Astrocyte of the spinal cord (primary cell): ENCODE results near the gene C11orf58.

Experiments used
- DNase-seq: peaks from one replicate; pipeline ENCODE4 v3.0.0; 2011; ENCODE audit warnings: low read depth, low spot score
- H3K4me3 ChIP-seq: 2 replicates; pipeline ENCODE4 v1.5.1; 2011; ENCODE audit warnings: low read depth, mild to moderate bottlenecking, low read length, moderate library complexity
- in situ Hi-C: cut with HindIII; loops from 2 replicates; pipeline ENCODE4 v1.10.0; 2017; ENCODE audit warnings: low sequenced_read_pairs
- TF ChIP-seq, protein P1 (sequence below): IDR thresholded peaks from 2 replicates; pipeline ENCODE4 v1.5.1; 2012; ENCODE audit warnings: low read depth, mild to moderate bottlenecking, low read length, inconsistent platforms

Gene C11orf58

DNA sequence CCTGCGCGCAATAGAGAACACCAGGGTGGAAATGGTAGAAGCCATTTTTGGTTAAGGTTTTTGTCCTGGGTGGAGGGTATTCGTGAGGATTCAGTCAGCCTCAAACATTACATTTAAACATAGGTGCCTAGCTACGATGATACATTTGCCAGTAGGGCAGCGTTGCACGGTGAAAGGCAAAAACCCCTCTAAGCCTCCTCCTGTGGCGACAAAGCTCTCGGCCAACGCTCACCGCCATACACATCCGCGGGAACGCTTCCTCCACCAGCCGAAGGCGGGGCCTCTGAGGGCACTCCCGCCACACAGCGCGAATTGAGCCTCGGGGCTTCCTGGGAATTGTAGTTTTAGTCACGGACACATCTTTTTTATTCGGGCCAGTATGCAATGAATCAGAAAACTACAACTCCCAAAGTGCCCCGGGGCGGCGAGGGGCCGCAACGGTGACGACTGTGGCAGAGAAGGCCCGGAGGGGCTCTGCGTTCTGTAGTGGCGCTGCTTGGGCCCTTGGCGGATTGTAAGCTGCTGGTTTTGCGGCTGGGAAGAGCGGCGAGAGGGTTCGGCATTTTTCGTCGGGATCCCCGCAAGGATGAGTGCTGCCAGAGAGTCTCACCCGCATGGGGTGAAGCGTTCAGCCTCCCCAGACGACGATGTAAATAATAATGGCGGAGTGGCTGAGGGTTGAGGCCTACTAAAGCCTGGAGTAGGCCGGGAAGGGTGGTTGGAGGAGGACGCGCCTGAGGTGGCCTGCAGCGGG, at the start of gene C11orf58:
Gene C11orf58, plus strand, starts transcription at position 455 of the 754 bp plus-strand sequence. Its CDS starts 132 bp downstream, at position 587.
- TF ChIP-seq, protein P1, sequence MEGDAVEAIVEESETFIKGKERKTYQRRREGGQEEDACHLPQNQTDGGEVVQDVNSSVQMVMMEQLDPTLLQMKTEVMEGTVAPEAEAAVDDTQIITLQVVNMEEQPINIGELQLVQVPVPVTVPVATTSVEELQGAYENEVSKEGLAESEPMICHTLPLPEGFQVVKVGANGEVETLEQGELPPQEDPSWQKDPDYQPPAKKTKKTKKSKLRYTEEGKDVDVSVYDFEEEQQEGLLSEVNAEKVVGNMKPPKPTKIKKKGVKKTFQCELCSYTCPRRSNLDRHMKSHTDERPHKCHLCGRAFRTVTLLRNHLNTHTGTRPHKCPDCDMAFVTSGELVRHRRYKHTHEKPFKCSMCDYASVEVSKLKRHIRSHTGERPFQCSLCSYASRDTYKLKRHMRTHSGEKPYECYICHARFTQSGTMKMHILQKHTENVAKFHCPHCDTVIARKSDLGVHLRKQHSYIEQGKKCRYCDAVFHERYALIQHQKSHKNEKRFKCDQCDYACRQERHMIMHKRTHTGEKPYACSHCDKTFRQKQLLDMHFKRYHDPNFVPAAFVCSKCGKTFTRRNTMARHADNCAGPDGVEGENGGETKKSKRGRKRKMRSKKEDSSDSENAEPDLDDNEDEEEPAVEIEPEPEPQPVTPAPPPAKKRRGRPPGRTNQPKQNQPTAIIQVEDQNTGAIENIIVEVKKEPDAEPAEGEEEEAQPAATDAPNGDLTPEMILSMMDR = no peak
- H3K4me3 ChIP-seq = peak within 1 kb of the TSS; percentile 74
- in situ Hi-C loops = no loop called here
- DNase-seq = peak; percentile 98

DNA sequence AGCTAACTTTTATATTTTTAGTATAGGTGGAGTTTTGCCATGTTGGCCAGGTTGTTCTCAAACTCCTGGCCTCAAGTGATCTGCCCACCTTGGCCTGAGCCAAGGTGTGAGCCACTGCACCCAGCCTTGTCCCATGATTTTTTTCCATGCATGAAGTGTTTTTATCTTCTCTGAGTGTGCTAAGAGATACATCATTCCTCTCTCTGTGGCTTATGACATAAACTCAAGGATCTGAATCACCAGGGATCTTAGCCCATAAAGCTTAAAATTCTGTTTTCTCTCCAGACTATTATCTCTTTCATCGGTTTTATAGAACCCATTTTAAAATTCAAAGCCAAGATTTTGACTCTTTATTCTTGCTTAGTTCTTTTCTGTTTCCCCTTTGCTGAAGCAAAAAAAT, 48.4 kb upstream of the C11orf58 start:
- no peak for DNase-seq
- in situ Hi-C loops = no loop called here
- TF ChIP-seq, protein P1 = no peak
- H3K4me3 ChIP-seq = no peak overlapping the region

DNA sequence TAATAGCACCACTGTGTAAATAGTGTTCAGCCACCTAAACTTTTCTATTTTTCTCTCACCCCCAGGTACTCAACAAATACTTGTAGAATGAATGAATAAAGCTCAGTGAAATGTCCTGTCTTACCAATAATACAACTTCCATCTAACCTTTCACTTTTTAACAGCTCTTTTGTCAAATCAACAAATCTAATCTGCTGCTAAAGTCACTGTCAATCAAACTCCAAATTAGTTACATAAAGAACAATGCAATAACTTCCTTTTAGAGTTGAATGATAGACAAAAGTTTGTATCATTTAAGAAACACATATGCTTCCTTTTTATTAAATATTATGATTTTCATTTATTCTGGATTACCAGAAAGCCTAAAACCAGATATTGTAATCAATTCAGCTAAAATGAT, 34.7 kb upstream of the C11orf58 start:
- in situ Hi-C loops = no loop called here
- TF ChIP-seq, protein P1 = no peak
- no peak overlapping the region for H3K4me3 ChIP-seq
- no peak for DNase-seq

DNA sequence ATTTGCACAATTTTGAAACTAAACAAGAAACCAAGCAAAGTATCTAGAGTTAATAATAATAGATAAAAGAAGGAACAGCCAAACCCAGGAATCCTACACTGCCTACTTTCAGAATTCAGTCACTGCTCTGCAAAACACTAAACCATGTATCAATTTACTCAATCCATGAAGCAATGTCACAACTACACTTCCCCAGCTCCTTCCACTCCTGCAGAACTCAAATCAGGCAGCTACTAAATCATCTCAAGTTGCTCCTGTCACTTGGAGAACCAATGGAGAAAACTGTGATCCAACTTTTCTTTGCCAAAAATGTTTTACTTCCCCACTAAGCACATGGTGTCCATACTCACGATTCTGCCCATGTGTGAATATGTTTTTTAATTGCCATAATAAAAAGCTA, 24.9 kb upstream of the C11orf58 start:
- in situ Hi-C loops = no loop called here
- TF ChIP-seq, protein P1 = no peak
- no peak for DNase-seq
- no peak overlapping the region for H3K4me3 ChIP-seq

DNA sequence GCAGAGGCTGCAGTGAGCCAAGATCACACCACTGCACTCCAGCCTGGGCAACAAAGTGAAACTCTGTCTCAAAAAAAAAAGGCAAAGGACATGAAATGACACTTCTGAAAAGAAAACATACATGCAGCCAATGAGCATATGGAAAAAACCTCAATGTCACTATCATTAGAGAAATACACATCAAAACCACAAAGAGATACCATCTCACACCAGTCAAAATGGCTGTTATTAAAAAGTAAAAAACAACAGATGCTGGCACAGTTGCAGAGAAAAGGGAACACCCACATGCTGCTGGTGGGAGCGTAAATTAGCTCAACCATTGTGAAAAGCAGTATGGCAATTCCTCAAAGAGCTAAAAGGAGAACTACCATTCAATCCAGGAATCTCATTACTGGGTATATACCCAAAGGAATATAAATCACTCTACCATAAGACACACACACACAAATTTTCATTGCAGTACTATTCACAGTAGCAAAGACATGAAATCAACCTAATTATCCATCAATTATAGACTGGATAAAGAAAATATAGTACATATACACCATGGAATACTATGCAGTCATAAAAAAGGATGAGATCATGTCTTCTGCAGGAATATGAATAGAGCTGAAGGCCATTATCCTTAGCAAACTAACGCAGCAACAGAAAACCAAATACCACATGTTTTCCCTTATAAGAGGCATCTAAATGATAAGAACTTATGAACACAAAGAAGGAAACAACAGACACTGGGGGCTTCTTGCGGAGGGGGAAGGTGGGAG, 15.7 kb upstream of the C11orf58 start:
- in situ Hi-C loops = no loop called here

DNA sequence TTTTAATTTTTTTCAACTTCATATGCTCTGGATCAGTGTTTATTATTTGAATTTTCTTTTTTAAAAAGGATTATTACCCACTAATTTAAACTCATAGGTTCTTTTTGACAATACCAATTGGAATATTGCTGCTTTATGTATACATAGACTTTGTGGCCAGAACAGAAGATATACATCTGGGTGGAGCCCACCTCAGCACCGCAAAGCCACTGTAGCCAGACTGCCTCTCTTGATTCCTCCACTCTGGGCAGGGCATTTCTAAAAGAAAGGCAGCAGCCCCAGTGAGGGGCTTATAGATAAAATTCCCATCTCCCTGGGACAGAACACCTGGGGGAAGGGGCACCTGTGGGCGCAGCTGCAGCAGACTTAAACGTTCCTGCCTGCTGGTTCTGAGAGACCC, 10.6 kb upstream of the C11orf58 start:
- TF ChIP-seq, protein P1 = no peak
- in situ Hi-C loops = no loop called here
- no peak overlapping the region for H3K4me3 ChIP-seq
- DNase-seq = no peak

More for the DNA sequence above, 15.7 kb upstream of the C11orf58 start:
- TF ChIP-seq, protein P1 = no peak
- no peak for DNase-seq
- no peak overlapping the region for H3K4me3 ChIP-seq
